ENCODE data around the gene CARM1. TPM values are rescaled to one million over a fixed set of nuclear protein-coding genes. Genes with fewer than 3 reads are reported as not detected.
A peak's percentile ranks its signal among the peaks of the same experiment; 100 is the strongest.

CARM1 gene
- total RNA-seq, 1 experiment from 2014 or later = 56.2 TPM

- H3K4me1 ChIP-seq (ENCODE audit: insufficient read depth, low read length) = peaks cover 15% of the 10 kb centered on the region; the same call in 1 of the 2 replicates
- ATAC-seq (no peak), DNase-seq (no peak)
- no peak overlapping the region for H3K27ac ChIP-seq (ENCODE audit: low read length)
- no peaks in the 10 kb centered on the region for H3K9me2 ChIP-seq (replicated peaks; ENCODE audit: low read length)
- no peaks in the 10 kb centered on the region for H3K27me3 ChIP-seq (ENCODE audit: low read length)
- peaks cover 98% of the 10 kb centered on the region for H3K79me2 ChIP-seq (ENCODE audit: low read length)
- no peak overlapping the region for H3K9ac ChIP-seq (ENCODE audit: low read length)
- ChIA-PET POLR2A (ENCODE audit: unreplicated experiment) (no interaction called here), CTCF (interaction anchor here (1.2 kb wide), 1 partner anchor 30 kb away, joined by 4 read pairs; no protein-coding TSS in a partner anchor)
- intact Hi-C loops (cut with micrococcal nuclease) = no loop called here
- no peak overlapping the region for H3K4me2 ChIP-seq (ENCODE audit: low read length)
- H3K36me3 ChIP-seq (ENCODE audit: low read depth, low read length) = peaks cover 5% of the 10 kb centered on the region; the same call in 1 of the 2 replicates
- H3K9me3 ChIP-seq (ENCODE audit: low read length) = no peaks in the 10 kb centered on the region
- no TSS peak for BruUV-seq (replicated peaks)
- H4K20me1 ChIP-seq (ENCODE audit: low read length) = peaks cover 66% of the 10 kb centered on the region
- TF ChIP-seq EZH2 (IDR thresholded peaks at IDR 0.05; ENCODE audit: low read length, unreplicated experiment) (no peak), EZH2phosphoT487 (IDR thresholded peaks at IDR 0.05; ENCODE audit: borderline replicate concordance, low read length) (no peak)
- TF ChIP-seq, protein P1, sequence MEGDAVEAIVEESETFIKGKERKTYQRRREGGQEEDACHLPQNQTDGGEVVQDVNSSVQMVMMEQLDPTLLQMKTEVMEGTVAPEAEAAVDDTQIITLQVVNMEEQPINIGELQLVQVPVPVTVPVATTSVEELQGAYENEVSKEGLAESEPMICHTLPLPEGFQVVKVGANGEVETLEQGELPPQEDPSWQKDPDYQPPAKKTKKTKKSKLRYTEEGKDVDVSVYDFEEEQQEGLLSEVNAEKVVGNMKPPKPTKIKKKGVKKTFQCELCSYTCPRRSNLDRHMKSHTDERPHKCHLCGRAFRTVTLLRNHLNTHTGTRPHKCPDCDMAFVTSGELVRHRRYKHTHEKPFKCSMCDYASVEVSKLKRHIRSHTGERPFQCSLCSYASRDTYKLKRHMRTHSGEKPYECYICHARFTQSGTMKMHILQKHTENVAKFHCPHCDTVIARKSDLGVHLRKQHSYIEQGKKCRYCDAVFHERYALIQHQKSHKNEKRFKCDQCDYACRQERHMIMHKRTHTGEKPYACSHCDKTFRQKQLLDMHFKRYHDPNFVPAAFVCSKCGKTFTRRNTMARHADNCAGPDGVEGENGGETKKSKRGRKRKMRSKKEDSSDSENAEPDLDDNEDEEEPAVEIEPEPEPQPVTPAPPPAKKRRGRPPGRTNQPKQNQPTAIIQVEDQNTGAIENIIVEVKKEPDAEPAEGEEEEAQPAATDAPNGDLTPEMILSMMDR (conservative IDR thresholded peaks at IDR 0.05; ENCODE audit: low read depth, low read length) = no peak
- H3F3A ChIP-seq (ENCODE audit: low read length, unreplicated experiment) = no peaks in the 10 kb centered on the region
- no peak overlapping the region for H3K4me3 ChIP-seq (ENCODE audit: low read length)
- H2AFZ ChIP-seq (ENCODE audit: low read length) = no peak overlapping the region
These were observed 95.5 kb downstream of the CARM1 start for GRCh38 chr19:10966809-10967208.

DNA sequence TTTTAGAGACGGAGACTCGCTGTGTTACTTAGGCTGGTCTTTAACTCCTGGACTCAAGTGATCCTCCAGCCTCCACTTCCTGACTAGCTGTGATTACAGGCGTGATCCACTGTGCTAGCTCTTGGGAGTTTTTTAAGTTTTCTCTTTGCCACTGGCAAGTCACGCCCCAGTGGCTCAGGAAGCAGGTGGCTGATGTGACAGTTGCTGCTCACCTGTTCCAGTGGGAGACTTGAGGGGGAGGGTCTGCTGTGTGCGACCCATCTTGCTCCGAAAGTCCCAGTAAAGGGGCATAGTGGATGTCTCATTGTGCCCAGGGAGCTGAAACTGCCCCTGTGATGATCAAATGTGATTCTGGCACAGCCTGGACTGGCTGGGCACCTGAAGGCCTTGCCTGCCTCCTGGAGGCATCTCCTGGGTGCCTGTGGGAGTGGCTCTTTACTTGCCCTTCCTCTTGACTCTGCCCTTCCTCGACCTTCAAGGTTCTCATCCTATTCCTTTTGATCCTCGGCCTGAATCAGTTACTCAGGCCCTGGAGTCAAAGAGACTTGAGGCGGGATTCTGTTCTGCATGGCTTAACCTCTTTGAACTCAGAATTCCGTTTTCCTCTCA, 97.3 kb downstream of the CARM1 start:
- BruUV-seq (replicated peaks) = no TSS peak
- H3K4me3 ChIP-seq (ENCODE audit: low read length) = no peak overlapping the region
- TF ChIP-seq, protein P1 (conservative IDR thresholded peaks at IDR 0.05; ENCODE audit: low read depth, low read length) = 0 out of 2 replicates have a peak, but pooled peaks have one; percentile 26
- TF ChIP-seq EZH2phosphoT487 (IDR thresholded peaks at IDR 0.05; ENCODE audit: borderline replicate concordance, low read length) (no peak), EZH2 (IDR thresholded peaks at IDR 0.05; ENCODE audit: low read length, unreplicated experiment) (no peak)
- H3K4me2 ChIP-seq (ENCODE audit: low read length) = no peak overlapping the region
- H3K27ac ChIP-seq (ENCODE audit: low read length) = no peak overlapping the region
- no peak overlapping the region for H2AFZ ChIP-seq (ENCODE audit: low read length)
- ATAC-seq (no peak), DNase-seq (no peak)
- H4K20me1 ChIP-seq (ENCODE audit: low read length) = peaks cover 56% of the 10 kb centered on the region
- no peaks in the 10 kb centered on the region for H3K9me2 ChIP-seq (replicated peaks; ENCODE audit: low read length)
- peaks cover 5% of the 10 kb centered on the region; the same call in 1 of the 2 replicates for H3K36me3 ChIP-seq (ENCODE audit: low read depth, low read length)
- H3K9me3 ChIP-seq (ENCODE audit: low read length) = no peaks in the 10 kb centered on the region
- ChIA-PET CTCF (no interaction called here), POLR2A (ENCODE audit: unreplicated experiment) (no interaction called here)
- H3K9ac ChIP-seq (ENCODE audit: low read length) = no peak overlapping the region
- peaks cover 97% of the 10 kb centered on the region for H3K79me2 ChIP-seq (ENCODE audit: low read length)
- H3K4me1 ChIP-seq (ENCODE audit: insufficient read depth, low read length) = no peaks in the 10 kb centered on the region
- no peaks in the 10 kb centered on the region for H3F3A ChIP-seq (ENCODE audit: low read length, unreplicated experiment)
- no peaks in the 10 kb centered on the region for H3K27me3 ChIP-seq (ENCODE audit: low read length)
- intact Hi-C loops (cut with micrococcal nuclease) = no loop called here

DNA sequence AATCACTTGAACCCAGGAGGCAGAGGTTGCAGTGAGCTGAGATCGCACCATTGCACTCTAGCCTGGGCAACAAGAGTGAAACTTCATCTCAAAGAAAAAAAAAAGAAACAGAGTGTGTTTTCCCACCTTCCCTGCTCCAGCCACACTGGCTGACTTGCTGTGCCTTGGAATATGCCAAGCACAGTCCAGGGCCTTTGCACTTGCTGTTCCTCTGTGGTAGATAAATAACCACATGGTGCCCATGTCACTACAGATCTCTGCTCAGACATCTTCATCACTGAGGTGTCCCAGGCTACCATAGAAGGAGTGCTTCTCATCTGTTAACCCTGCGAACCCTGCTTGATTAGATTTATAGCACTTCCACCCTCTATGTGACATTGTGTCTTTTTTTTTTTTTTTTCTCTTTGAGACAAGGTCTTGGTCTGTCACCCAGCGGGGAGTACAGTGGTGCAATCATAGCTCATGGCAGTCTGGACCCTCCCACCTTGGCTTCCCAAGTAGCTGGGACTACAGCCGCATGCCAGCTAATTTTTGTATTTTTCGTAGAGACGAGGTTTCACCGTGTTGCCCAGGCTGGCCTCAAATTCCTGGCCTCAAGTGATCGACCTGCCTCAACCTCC, 99.9 kb downstream of the CARM1 start:
- Histone ChIP-seq H3K4me2 (ENCODE audit: low read length) (no peak overlapping the region), H3K9ac (ENCODE audit: low read length) (no peak overlapping the region), H4K20me1 (ENCODE audit: low read length) (peaks cover 49% of the 10 kb centered on the region), H3K36me3 (ENCODE audit: low read depth, low read length) (no peaks in the 10 kb centered on the region), H3F3A (ENCODE audit: low read length, unreplicated experiment) (no peaks in the 10 kb centered on the region), H3K79me2 (ENCODE audit: low read length) (peaks cover 96% of the 10 kb centered on the region), H3K4me1 (ENCODE audit: insufficient read depth, low read length) (no peaks in the 10 kb centered on the region), H3K9me3 (ENCODE audit: low read length) (no peaks in the 10 kb centered on the region), H3K27ac (ENCODE audit: low read length) (no peak overlapping the region), H3K9me2 (replicated peaks; ENCODE audit: low read length) (no peaks in the 10 kb centered on the region), H3K4me3 (ENCODE audit: low read length) (no peak overlapping the region), H2AFZ (ENCODE audit: low read length) (no peak overlapping the region), H3K27me3 (ENCODE audit: low read length) (no peaks in the 10 kb centered on the region)
- CTCF ChIA-PET = no interaction called here
- ATAC-seq = no peak
- TF ChIP-seq EZH2 (IDR thresholded peaks at IDR 0.05; ENCODE audit: low read length, unreplicated experiment) (no peak), EZH2phosphoT487 (IDR thresholded peaks at IDR 0.05; ENCODE audit: borderline replicate concordance, low read length) (no peak)
- TF ChIP-seq, protein P1 (conservative IDR thresholded peaks at IDR 0.05; ENCODE audit: low read depth, low read length) = no peak
- intact Hi-C loops (cut with micrococcal nuclease) = no loop called here
- BruUV-seq (replicated peaks) = no TSS peak
- POLR2A ChIA-PET (ENCODE audit: unreplicated experiment) = no interaction called here
- no peak for DNase-seq
